GM12891 (cell line): Measurements from ENCODE around the gene IGFALS.

Experiments used
- PAX5 ChIP-seq: IDR thresholded peaks from 2 replicates; pipeline ENCODE4 v1.6.1; 2011; ENCODE audit warnings: low read length, moderate library complexity, mild to moderate bottlenecking; ENCODE audit not compliant: insufficient read depth, severe bottlenecking
- POLR2A ChIP-seq: IDR thresholded peaks from 2 replicates; pipeline ENCODE4 v1.6.1; 2011; ENCODE audit warnings: low read depth, low read length, control low read depth
- POLR2AphosphoS5 ChIP-seq: IDR thresholded peaks from 2 replicates; pipeline ENCODE4 v1.6.1; 2011; ENCODE audit warnings: low read depth, low read length, control low read depth
- POU2F2 ChIP-seq: IDR thresholded peaks from 2 replicates; pipeline ENCODE4 v1.6.1; 2011; ENCODE audit warnings: low read depth, mild to moderate bottlenecking, control low read depth, low read length, moderate library complexity
- SPI1 ChIP-seq: IDR thresholded peaks from 2 replicates; pipeline ENCODE4 v1.6.1; 2011; ENCODE audit warnings: low read depth, low read length, control low read depth
- TAF1 ChIP-seq: IDR thresholded peaks from 2 replicates; pipeline ENCODE4 v1.6.1; 2011; ENCODE audit warnings: low read depth, low read length, control low read depth

DNA sequence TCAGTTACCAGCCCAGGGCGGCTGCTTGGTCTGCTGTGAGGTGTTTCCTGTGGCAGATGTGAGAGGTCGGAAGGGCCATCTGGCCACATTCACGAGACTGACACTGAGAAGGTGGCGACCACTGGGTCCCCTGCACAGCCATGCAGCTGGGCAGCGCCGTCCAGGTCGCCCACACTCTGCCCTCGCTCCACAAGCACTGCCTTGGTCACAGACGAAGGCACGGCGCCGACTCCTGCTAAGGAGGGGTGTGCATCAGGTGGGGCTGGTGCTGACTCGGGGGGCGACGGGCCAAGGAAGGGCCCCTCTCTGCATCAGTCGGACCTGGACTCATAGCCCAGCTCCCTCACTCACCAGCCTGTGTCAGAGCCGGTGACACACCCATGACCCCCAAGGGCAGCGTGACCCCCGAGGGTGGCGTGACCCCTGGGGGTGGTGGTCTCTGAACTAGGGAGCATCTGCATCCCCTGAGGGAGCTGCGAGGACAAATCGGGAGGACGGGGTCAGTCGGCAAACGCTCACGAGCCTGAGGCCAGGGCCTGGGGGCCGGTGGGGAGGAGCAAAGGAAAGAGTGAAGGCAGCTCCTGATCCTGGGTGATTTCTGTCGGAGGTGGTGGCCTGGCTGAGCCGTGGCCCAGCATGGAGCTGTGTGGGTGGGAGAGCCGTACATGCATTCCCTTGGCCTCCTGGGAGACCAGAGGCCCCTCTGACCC, 52.6 kb downstream of the IGFALS start:
- TF ChIP-seq POLR2A, result no peak
- no peak for TF ChIP-seq TAF1
- TF ChIP-seq POLR2AphosphoS5, result no peak
- TF ChIP-seq SPI1, result no peak
- TF ChIP-seq POU2F2, result no peak
- no peak for TF ChIP-seq PAX5
